HCT116 (cell line): ENCODE measurements around the gene HAAO.

ENCODE experiments used
- ATF3 ChIP-seq: IDR thresholded peaks from 2 replicates; pipeline ENCODE4 v1.6.1; 2012
- CTCF ChIP-seq, 3 experiments: fragments of 200-600 bp in 1 of 3; sonication (generic) in 1 of 3; IDR thresholded peaks in 2 of 3; conservative IDR thresholded peaks in 1 of 3; 2 replicates each; pipeline ENCODE4 v1.5.1; 2012 to 2017; ENCODE audit warnings: low read depth in 2 of 3, low read length in 2 of 3, antibody characterized with exemption in 1 of 3, borderline replicate concordance in 1 of 3, control low read depth in 1 of 3, mild to moderate bottlenecking in 1 of 3, mixed read lengths in 1 of 3, mixed run types in 1 of 3, moderate library complexity in 1 of 3; ENCODE audit not compliant: insufficient read depth in 1 of 3
- EGR1 ChIP-seq: IDR thresholded peaks from 2 replicates; pipeline ENCODE4 v1.6.1; 2012; ENCODE audit warnings: low read depth
- POLR2A ChIP-seq: IDR thresholded peaks from 2 replicates; pipeline ENCODE4 v1.7.0; 2011; ENCODE audit warnings: borderline replicate concordance; ENCODE audit not compliant: insufficient read depth, insufficient read length; ENCODE audit errors: extremely low read depth
- POLR2AphosphoS5 ChIP-seq: IDR thresholded peaks from 2 replicates; pipeline ENCODE4 v1.6.1; 2011; ENCODE audit warnings: mild to moderate bottlenecking, low read depth, low read length, moderate library complexity
- RAD21 ChIP-seq: IDR thresholded peaks from 2 replicates; pipeline ENCODE4 v1.6.1; 2012; ENCODE audit warnings: low read depth, mild to moderate bottlenecking
- SP1 ChIP-seq: IDR thresholded peaks from 2 replicates; pipeline ENCODE4 v1.6.1; 2012; ENCODE audit warnings: low read depth
- YY1 ChIP-seq: IDR thresholded peaks from 2 replicates; pipeline ENCODE4 v1.6.1; 2011; ENCODE audit warnings: low read length, low read depth, moderate library complexity, mild to moderate bottlenecking; ENCODE audit not compliant: insufficient replicate concordance; ENCODE audit errors: extremely low read depth
- ZFX ChIP-seq: fragments of 450-650 bp; IDR thresholded peaks from 2 replicates; pipeline ENCODE4 v1.6.1; 2017
- ZNF274 ChIP-seq: fragments of 200-500 bp; sonication (Bioruptor generic); IDR thresholded peaks from 2 replicates; pipeline ENCODE4 v1.6.1; 2014; ENCODE audit warnings: mild to moderate bottlenecking, low read depth, low read length, inconsistent platforms

GRCh38 chr2:42733852-42734251 is 58.5 kb downstream of the HAAO start:
- TF ChIP-seq ZFX (no peak), CTCF (IDR thresholded peaks at IDR 0.05 in 2 of 3, conservative IDR thresholded peaks at IDR 0.05 in 1 of 3; ENCODE audit: borderline replicate concordance in 1 of 3, insufficient read depth in 1 of 3, low read depth in 2 of 3, low read length in 2 of 3) (no peak), ZNF274 (no peak), POLR2A (no peak), ATF3 (no peak), SP1 (no peak), POLR2AphosphoS5 (no peak), EGR1 (no peak), RAD21 (no peak), YY1 (no peak)
